Measurements from ENCODE around the gene P2RY12.

GRCh38 chr3:151305060-151305774 lies 79.3 kb downstream of the P2RY12 start:
- no peak for TF ChIP-seq CTCF (IDR thresholded peaks at IDR 0.05; ENCODE audit: low read depth, low read length, poor library complexity, severe bottlenecking)
- TF ChIP-seq EZH2phosphoT487 (IDR thresholded peaks at IDR 0.05; ENCODE audit: borderline replicate concordance, low read length): no peak

Measured in DOHH2 (cell line).